HepG2 (cell line): ENCODE results near the gene CMTM3.

ENCODE experiments used
- ELF4 ChIP-seq: sonication (generic); formaldehyde crosslinking; IDR thresholded peaks from 2 replicates; pipeline ENCODE4 v1.5.0; 2020; ENCODE audit warnings: missing genetic modification reagents, mild to moderate bottlenecking, moderate library complexity, borderline replicate concordance
- HDAC1 ChIP-seq: sonication (generic); formaldehyde crosslinking; IDR thresholded peaks from 2 replicates; pipeline ENCODE4 v1.5.1; 2020; ENCODE audit warnings: mild to moderate bottlenecking, missing genetic modification reagents
- POGK ChIP-seq: sonication (generic); formaldehyde crosslinking; conservative IDR thresholded peaks from 2 replicates; pipeline ENCODE4 v1.8.0; 2022; ENCODE audit warnings: mild to moderate bottlenecking, moderate library complexity, missing genetic modification reagents
- SOX6 ChIP-seq, 2 experiments: fragments of 450-650 bp in 1 of 2; sonication (generic) in 1 of 2; formaldehyde crosslinking in 1 of 2; IDR thresholded peaks; 2 replicates each; pipeline versions ENCODE4 v1.4.0 to v1.6.1; 2017 to 2020; ENCODE audit warnings: antibody characterized with exemption in 1 of 2, mild to moderate bottlenecking in 1 of 2, missing genetic modification reagents in 1 of 2
- ZNF143 ChIP-seq: sonication (generic); formaldehyde crosslinking; IDR thresholded peaks from 2 replicates; pipeline ENCODE4 v1.4.0; 2020; ENCODE audit warnings: missing genetic modification reagents
- ZNF362 ChIP-seq: sonication (generic); formaldehyde crosslinking; IDR thresholded peaks from 2 replicates; pipeline ENCODE4 v1.4.0; 2020; ENCODE audit warnings: missing genetic modification reagents, mild to moderate bottlenecking, borderline replicate concordance
- ZNF614 ChIP-seq: IDR thresholded peaks from 2 replicates; pipeline ENCODE4 v1.6.1; 2018; ENCODE audit warnings: missing biosample characterization, missing genetic modification reagents, inconsistent platforms, borderline replicate concordance
- TF ChIP-seq, protein P1 (sequence below): sonication (generic); formaldehyde crosslinking; IDR thresholded peaks from 2 replicates; pipeline ENCODE4 v1.5.0; 2020; ENCODE audit warnings: mild to moderate bottlenecking, missing genetic modification reagents, moderate library complexity
- TF ChIP-seq, protein P2 (sequence below): sonication (generic); formaldehyde crosslinking; IDR thresholded peaks from 2 replicates; pipeline ENCODE4 v1.8.0; 2022; ENCODE audit warnings: mild to moderate bottlenecking, missing genetic modification reagents, borderline replicate concordance

DNA sequence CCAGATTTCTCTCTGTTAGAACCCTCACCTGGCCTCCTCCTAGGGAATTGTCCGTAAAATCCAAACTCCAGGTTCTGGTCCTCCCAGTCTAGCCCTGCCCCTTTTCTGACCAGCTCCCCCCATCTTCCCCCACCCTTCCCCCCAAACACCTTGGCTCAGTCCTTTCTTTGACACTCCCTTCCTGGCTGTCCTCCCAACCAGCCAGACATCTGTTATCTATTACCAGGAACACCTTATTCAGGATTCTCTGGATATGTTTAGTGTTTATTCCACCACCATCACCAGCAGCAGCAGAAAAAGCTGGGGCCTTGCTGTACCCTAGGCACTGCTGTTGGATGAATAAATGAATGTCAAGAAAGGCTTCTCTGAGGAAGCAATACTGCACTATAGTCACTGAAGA is 4.0 kb upstream of the CMTM3 start:
- TF ChIP-seq, protein P1, sequence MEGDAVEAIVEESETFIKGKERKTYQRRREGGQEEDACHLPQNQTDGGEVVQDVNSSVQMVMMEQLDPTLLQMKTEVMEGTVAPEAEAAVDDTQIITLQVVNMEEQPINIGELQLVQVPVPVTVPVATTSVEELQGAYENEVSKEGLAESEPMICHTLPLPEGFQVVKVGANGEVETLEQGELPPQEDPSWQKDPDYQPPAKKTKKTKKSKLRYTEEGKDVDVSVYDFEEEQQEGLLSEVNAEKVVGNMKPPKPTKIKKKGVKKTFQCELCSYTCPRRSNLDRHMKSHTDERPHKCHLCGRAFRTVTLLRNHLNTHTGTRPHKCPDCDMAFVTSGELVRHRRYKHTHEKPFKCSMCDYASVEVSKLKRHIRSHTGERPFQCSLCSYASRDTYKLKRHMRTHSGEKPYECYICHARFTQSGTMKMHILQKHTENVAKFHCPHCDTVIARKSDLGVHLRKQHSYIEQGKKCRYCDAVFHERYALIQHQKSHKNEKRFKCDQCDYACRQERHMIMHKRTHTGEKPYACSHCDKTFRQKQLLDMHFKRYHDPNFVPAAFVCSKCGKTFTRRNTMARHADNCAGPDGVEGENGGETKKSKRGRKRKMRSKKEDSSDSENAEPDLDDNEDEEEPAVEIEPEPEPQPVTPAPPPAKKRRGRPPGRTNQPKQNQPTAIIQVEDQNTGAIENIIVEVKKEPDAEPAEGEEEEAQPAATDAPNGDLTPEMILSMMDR (CRISPR knock-in tag), result no peak
- TF ChIP-seq ZNF362 (CRISPR knock-in tag), result no peak
- no peak for TF ChIP-seq POGK (CRISPR knock-in tag)
- TF ChIP-seq, protein P2, sequence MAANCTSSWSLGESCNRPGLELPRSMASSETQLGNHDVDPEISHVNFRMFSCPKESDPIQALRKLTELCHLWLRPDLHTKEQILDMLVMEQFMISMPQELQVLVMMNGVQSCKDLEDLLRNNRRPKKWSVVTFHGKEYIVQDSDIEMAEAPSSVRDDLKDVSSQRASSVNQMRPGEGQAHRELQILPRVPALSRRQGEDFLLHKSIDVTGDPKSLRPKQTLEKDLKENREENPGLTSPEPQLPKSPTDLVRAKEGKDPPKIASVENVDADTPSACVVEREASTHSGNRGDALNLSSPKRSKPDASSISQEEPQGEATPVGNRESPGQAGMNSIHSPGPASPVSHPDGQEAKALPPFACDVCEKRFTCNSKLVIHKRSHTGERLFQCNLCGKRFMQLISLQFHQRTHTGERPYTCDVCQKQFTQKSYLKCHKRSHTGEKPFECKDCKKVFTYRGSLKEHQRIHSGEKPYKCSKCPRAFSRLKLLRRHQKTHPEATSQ (CRISPR knock-in tag), result no peak
- TF ChIP-seq ZNF143 (CRISPR knock-in tag), result no peak
- no peak for TF ChIP-seq ELF4 (CRISPR knock-in tag)
- TF ChIP-seq HDAC1 (CRISPR knock-in tag), result no peak
- no peak for TF ChIP-seq SOX6 (IDR thresholded peaks at IDR 0.05)
- no peak for TF ChIP-seq SOX6 (CRISPR knock-in tag; IDR thresholded peaks at IDR 0.05)
- no peak for TF ChIP-seq ZNF614 (CRISPR knock-in tag)
